Vagina (tissue), 2 donors: ENCODE measurements around the gene BRIP1.

Experiments
- CTCF ChIP-seq, 3 experiments: fragments of 450-650 bp in 2 of 3; fragments of 200-600 bp in 1 of 3; sonication (generic) in 1 of 3; IDR thresholded peaks; one replicate each; pipeline ENCODE4 v1.5.1; 2017 to 2019; ENCODE audit warnings: antibody characterized with exemption in 3 of 3, mild to moderate bottlenecking in 2 of 3, moderate library complexity in 2 of 3
- POLR2A ChIP-seq, 2 donors: fragments of 450-650 bp; IDR thresholded peaks; one replicate each; pipeline ENCODE4 v1.6.1; 2017; ENCODE audit warnings: antibody characterized with exemption in 2 of 2, mild to moderate bottlenecking in 2 of 2, moderate library complexity in 2 of 2
- POLR2AphosphoS5 ChIP-seq, 2 donors: sonication (generic); formaldehyde crosslinking; IDR thresholded peaks; one replicate each; pipeline ENCODE4 v1.9.0; 2017; ENCODE audit warnings: antibody characterized with exemption in 2 of 2, mild to moderate bottlenecking in 2 of 2, low read depth in 1 of 2; ENCODE audit not compliant: insufficient read depth in 1 of 2

GRCh38 chr17:61645920-61646319 is 217.4 kb downstream of the BRIP1 start:
- TF ChIP-seq CTCF (IDR thresholded peaks at IDR 0.05): no peak
- TF ChIP-seq POLR2A (IDR thresholded peaks at IDR 0.05): no peak
- no peak for TF ChIP-seq POLR2AphosphoS5 (IDR thresholded peaks at IDR 0.05; ENCODE audit: insufficient read depth in 1 of 2, low read depth in 1 of 2)
